Measurements from ENCODE around the gene RNASEH2B. TPM values are rescaled to one million over a fixed set of nuclear protein-coding genes. Genes with fewer than 3 reads are reported as not detected.

Gene RNASEH2B
- total RNA-seq, 1 experiment from 2014 or later: 137 TPM

- H3K4me1 ChIP-seq (ENCODE audit: low read length): peaks cover 13% of the 10 kb centered on the region; the same call in 1 of the 2 replicates
Measured at GRCh38 chr13:50979187-50979586, 69.6 kb downstream of the RNASEH2B start.

DNA sequence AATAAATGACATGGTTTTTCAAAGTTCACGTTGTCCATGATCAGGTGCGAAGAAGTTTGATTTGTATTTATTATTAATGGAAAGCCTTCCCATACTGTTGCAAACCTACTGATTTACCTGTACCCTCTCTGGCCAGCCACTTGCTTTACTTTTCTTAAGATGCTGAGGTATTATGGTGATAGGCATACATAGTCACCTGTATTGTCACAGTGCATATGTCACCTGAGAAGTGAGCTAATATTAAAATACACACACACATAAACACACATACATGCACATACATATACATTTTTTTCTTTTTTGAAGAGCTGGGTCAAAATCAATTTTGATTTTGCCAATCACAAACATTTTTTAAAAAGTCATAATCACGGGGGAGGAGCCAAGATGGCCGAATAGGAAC, 72.1 kb downstream of the RNASEH2B start:
- no peaks in the 10 kb centered on the region for H3K79me2 ChIP-seq (ENCODE audit: low read length)
- H3K4me3 ChIP-seq (ENCODE audit: low read length): no peak overlapping the region
- H3K9me2 ChIP-seq (replicated peaks; ENCODE audit: insufficient read depth, low read length): no peaks in the 10 kb centered on the region
- H3K4me1 ChIP-seq (ENCODE audit: low read length): peaks cover 13% of the 10 kb centered on the region; the same call in 1 of the 2 replicates
- H3K27ac ChIP-seq (ENCODE audit: low read length): no peak overlapping the region
- H4K20me1 ChIP-seq (ENCODE audit: insufficient read depth, low read depth, low read length): no peaks in the 10 kb centered on the region
- no peak overlapping the region for H2AFZ ChIP-seq (ENCODE audit: low read length)
- H3K9ac ChIP-seq (ENCODE audit: low read length): no peak overlapping the region
- DNase-seq: no peak
- H3K36me3 ChIP-seq (ENCODE audit: insufficient read depth, low read length): no peaks in the 10 kb centered on the region
- H3K27me3 ChIP-seq (ENCODE audit: low read length): no peaks in the 10 kb centered on the region
- H3K9me3 ChIP-seq (ENCODE audit: low read length): no peaks in the 10 kb centered on the region
- H3K4me2 ChIP-seq (ENCODE audit: low read depth, low read length, poor library complexity, severe bottlenecking): no peak overlapping the region

More at GRCh38 chr13:50979187-50979586, 69.6 kb downstream of the RNASEH2B start:
- H3K4me3 ChIP-seq (ENCODE audit: low read length): no peak overlapping the region
- no peaks in the 10 kb centered on the region for H3K36me3 ChIP-seq (ENCODE audit: insufficient read depth, low read length)
- no peak for DNase-seq
- H3K4me2 ChIP-seq (ENCODE audit: low read depth, low read length, poor library complexity, severe bottlenecking): no peak overlapping the region
- H3K9me3 ChIP-seq (ENCODE audit: low read length): no peaks in the 10 kb centered on the region
- no peaks in the 10 kb centered on the region for H3K79me2 ChIP-seq (ENCODE audit: low read length)
- H3K9me2 ChIP-seq (replicated peaks; ENCODE audit: insufficient read depth, low read length): no peaks in the 10 kb centered on the region
- no peak overlapping the region for H3K9ac ChIP-seq (ENCODE audit: low read length)
- H3K27me3 ChIP-seq (ENCODE audit: low read length): no peaks in the 10 kb centered on the region
- H4K20me1 ChIP-seq (ENCODE audit: insufficient read depth, low read depth, low read length): no peaks in the 10 kb centered on the region
- H2AFZ ChIP-seq (ENCODE audit: low read length): no peak overlapping the region
- no peak overlapping the region for H3K27ac ChIP-seq (ENCODE audit: low read length)

GRCh38 chr13:50989476-50989875, 79.9 kb downstream of the RNASEH2B start:
- Histone ChIP-seq H3K27ac (ENCODE audit: low read length) (no peak overlapping the region), H4K20me1 (ENCODE audit: insufficient read depth, low read depth, low read length) (no peaks in the 10 kb centered on the region), H3K27me3 (ENCODE audit: low read length) (no peaks in the 10 kb centered on the region), H3K4me2 (ENCODE audit: low read depth, low read length, poor library complexity, severe bottlenecking) (no peak overlapping the region), H3K9ac (ENCODE audit: low read length) (no peak overlapping the region), H3K36me3 (ENCODE audit: insufficient read depth, low read length) (no peaks in the 10 kb centered on the region), H3K4me3 (ENCODE audit: low read length) (no peak overlapping the region), H3K79me2 (ENCODE audit: low read length) (no peaks in the 10 kb centered on the region), H3K9me2 (replicated peaks; ENCODE audit: insufficient read depth, low read length) (no peaks in the 10 kb centered on the region), H3K4me1 (ENCODE audit: low read length) (no peaks in the 10 kb centered on the region), H2AFZ (ENCODE audit: low read length) (no peak overlapping the region), H3K9me3 (ENCODE audit: low read length) (no peaks in the 10 kb centered on the region)
- no peak for DNase-seq

DNA sequence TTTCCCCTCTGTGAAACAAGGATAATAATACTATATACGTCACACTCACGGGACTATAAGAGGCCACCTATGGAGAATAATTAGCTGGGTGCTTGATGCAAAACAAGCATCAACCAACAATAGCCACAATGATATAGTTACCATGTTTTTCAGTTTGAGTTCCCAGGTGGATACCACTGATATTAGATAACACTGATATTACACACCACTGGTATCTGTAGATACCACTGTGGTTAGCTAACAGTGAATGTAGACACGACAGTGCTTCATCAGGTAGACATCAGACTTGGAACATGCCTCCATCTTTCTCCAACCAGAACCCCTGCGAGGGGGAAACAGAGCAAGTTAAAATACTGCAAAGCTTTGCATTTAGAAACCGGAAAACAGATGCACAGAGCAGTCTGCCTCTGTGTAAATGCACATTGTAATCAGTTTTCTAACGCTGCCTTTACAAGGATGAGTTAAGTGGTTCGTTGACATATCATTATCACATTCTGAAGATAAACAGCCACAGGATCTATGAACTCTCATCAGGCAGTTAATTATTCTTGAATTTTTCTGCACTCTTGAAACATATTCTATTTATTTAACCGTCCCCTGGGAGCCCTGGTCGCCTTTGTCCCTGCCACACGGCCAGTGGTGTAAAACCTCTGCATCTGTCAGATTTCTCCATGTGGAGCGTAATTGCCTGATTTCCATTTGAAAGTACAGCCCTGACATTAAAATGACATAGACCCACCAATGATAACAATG, 80.7 kb downstream of the RNASEH2B start:
- H3K79me2 ChIP-seq (ENCODE audit: low read length): no peaks in the 10 kb centered on the region
- no peaks in the 10 kb centered on the region for H3K4me1 ChIP-seq (ENCODE audit: low read length)
- H4K20me1 ChIP-seq (ENCODE audit: insufficient read depth, low read depth, low read length): no peaks in the 10 kb centered on the region
- no peaks in the 10 kb centered on the region for H3K9me3 ChIP-seq (ENCODE audit: low read length)
- H3K9me2 ChIP-seq (replicated peaks; ENCODE audit: insufficient read depth, low read length): no peaks in the 10 kb centered on the region
- H2AFZ ChIP-seq (ENCODE audit: low read length): no peak overlapping the region
- no peak overlapping the region for H3K9ac ChIP-seq (ENCODE audit: low read length)
- no peak for DNase-seq
- H3K27ac ChIP-seq (ENCODE audit: low read length): no peak overlapping the region
- H3K36me3 ChIP-seq (ENCODE audit: insufficient read depth, low read length): no peaks in the 10 kb centered on the region
- H3K27me3 ChIP-seq (ENCODE audit: low read length): no peaks in the 10 kb centered on the region
- H3K4me2 ChIP-seq (ENCODE audit: low read depth, low read length, poor library complexity, severe bottlenecking): no peak overlapping the region
- H3K4me3 ChIP-seq (ENCODE audit: low read length): no peak overlapping the region

DNA sequence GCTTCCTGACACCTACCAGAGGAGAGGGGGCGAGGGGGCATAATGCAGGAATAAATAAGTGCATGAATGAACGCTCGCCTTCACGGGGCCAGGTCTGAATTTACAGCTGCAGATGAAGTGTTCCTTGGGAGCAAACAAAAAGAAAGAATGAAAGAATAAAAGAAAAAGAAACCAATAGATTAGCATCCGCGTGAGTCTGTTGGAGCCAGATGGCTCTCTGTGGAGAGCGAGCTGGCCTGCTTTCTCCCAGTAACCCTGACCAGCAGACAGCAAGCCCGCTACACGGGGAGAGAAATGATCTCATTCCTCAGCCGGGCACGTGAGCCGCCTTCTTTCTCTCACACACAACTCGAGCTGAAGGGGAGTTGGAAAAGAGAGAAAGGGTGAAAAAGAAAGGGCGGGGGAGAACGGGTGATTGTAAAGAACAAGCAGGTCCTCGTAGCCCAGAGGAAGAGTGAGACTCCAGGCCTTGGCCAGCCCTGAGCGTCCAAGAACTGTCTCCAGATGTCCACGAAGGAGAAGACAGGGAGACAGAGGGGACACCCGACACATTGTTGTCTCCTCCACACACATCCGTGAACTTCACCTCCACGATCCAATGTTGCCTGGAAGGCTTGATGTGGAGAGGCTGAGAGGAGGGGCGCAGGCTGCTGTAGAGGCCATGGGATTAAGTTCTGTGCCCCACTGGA, 81.4 kb downstream of the RNASEH2B start:
- Histone ChIP-seq H2AFZ (ENCODE audit: low read length) (no peak overlapping the region), H3K4me3 (ENCODE audit: low read length) (no peak overlapping the region), H3K9me2 (replicated peaks; ENCODE audit: insufficient read depth, low read length) (no peaks in the 10 kb centered on the region), H3K9me3 (ENCODE audit: low read length) (no peaks in the 10 kb centered on the region), H3K27ac (ENCODE audit: low read length) (no peak overlapping the region), H3K4me1 (ENCODE audit: low read length) (no peaks in the 10 kb centered on the region), H3K79me2 (ENCODE audit: low read length) (no peaks in the 10 kb centered on the region), H4K20me1 (ENCODE audit: insufficient read depth, low read depth, low read length) (no peaks in the 10 kb centered on the region), H3K4me2 (ENCODE audit: low read depth, low read length, poor library complexity, severe bottlenecking) (no peak overlapping the region), H3K36me3 (ENCODE audit: insufficient read depth, low read length) (no peaks in the 10 kb centered on the region), H3K27me3 (ENCODE audit: low read length) (no peaks in the 10 kb centered on the region), H3K9ac (ENCODE audit: low read length) (no peak overlapping the region)
- no peak for DNase-seq

DNA sequence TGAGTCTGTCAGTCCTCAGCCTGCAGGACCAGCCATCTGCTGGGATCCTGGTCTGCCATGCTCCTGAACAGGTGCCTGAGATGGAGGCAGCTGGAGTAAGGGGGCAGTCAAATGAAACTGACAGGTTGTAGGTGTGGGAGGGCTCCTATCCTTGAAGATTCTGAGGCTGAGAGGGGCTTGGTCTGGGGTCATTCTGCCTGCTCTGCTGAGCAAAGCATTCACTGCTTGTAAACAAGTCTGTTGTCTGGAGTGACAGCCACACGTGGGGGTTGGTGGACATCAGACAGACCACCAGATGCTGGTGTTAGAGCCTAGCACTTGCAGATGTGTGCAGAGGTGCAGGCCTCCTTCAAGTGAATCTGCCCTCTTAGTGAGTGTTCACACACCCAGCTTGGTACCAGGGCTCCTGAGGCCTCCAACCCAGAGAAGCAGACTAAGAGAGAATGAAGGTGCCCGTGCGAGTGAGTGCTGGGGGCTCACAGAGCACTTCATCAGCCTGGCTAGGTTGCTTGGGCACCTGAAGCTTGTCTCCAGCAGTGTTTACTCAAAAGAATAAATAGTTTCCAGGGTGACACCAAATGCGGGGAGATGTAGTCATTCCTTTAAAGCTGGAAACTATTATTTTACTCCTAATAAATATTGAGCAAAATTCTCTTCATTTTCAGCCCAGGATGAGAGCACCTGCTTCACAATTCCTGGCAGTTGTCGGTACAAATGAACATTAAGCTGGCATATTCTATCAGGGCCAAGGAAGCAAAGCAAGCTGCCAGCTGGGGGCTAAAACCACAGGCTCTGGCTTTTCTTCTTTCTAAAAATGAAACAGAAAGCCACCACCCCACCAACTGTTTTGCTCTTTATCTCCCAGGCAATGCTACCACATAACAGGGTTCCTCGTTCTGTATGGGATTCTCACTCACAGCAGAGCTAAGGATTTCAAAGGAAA, 82.3 kb downstream of the RNASEH2B start:
- no peak overlapping the region for H3K4me3 ChIP-seq (ENCODE audit: low read length)
- DNase-seq: no peak
- no peak overlapping the region for H3K9ac ChIP-seq (ENCODE audit: low read length)

GRCh38 chr13:50993371-50993770, 83.8 kb downstream of the RNASEH2B start:
- Histone ChIP-seq H3K4me3 (ENCODE audit: low read length) (no peak overlapping the region), H3K4me2 (ENCODE audit: low read depth, low read length, poor library complexity, severe bottlenecking) (no peak overlapping the region), H3K9me2 (replicated peaks; ENCODE audit: insufficient read depth, low read length) (no peaks in the 10 kb centered on the region), H3K36me3 (ENCODE audit: insufficient read depth, low read length) (no peaks in the 10 kb centered on the region), H3K4me1 (ENCODE audit: low read length) (no peaks in the 10 kb centered on the region), H3K27me3 (ENCODE audit: low read length) (no peaks in the 10 kb centered on the region), H3K79me2 (ENCODE audit: low read length) (no peaks in the 10 kb centered on the region), H2AFZ (ENCODE audit: low read length) (no peak overlapping the region), H4K20me1 (ENCODE audit: insufficient read depth, low read depth, low read length) (no peaks in the 10 kb centered on the region), H3K27ac (ENCODE audit: low read length) (no peak overlapping the region), H3K9ac (ENCODE audit: low read length) (no peak overlapping the region), H3K9me3 (ENCODE audit: low read length) (no peaks in the 10 kb centered on the region)
- no peak for DNase-seq

More for the DNA sequence above, 82.3 kb downstream of the RNASEH2B start:
- Histone ChIP-seq H3K27ac (ENCODE audit: low read length) (no peak overlapping the region), H3K27me3 (ENCODE audit: low read length) (no peaks in the 10 kb centered on the region), H3K79me2 (ENCODE audit: low read length) (no peaks in the 10 kb centered on the region), H3K36me3 (ENCODE audit: insufficient read depth, low read length) (no peaks in the 10 kb centered on the region), H3K9me2 (replicated peaks; ENCODE audit: insufficient read depth, low read length) (no peaks in the 10 kb centered on the region), H4K20me1 (ENCODE audit: insufficient read depth, low read depth, low read length) (no peaks in the 10 kb centered on the region), H3K9me3 (ENCODE audit: low read length) (no peaks in the 10 kb centered on the region), H3K4me2 (ENCODE audit: low read depth, low read length, poor library complexity, severe bottlenecking) (no peak overlapping the region), H3K4me1 (ENCODE audit: low read length) (no peaks in the 10 kb centered on the region), H2AFZ (ENCODE audit: low read length) (no peak overlapping the region)

- Histone ChIP-seq H3K9me2 (replicated peaks; ENCODE audit: insufficient read depth, low read length) (no peaks in the 10 kb centered on the region), H3K4me2 (ENCODE audit: low read depth, low read length, poor library complexity, severe bottlenecking) (no peak overlapping the region), H3K4me1 (ENCODE audit: low read length) (no peaks in the 10 kb centered on the region), H3K79me2 (ENCODE audit: low read length) (no peaks in the 10 kb centered on the region), H3K9me3 (ENCODE audit: low read length) (no peaks in the 10 kb centered on the region), H3K36me3 (ENCODE audit: insufficient read depth, low read length) (no peaks in the 10 kb centered on the region), H4K20me1 (ENCODE audit: insufficient read depth, low read depth, low read length) (no peaks in the 10 kb centered on the region), H3K27me3 (ENCODE audit: low read length) (no peaks in the 10 kb centered on the region), H2AFZ (ENCODE audit: low read length) (no peak overlapping the region), H3K4me3 (ENCODE audit: low read length) (no peak overlapping the region), H3K9ac (ENCODE audit: low read length) (no peak overlapping the region), H3K27ac (ENCODE audit: low read length) (no peak overlapping the region)
- DNase-seq: no peak
Measured at GRCh38 chr13:50993934-50994333, 84.3 kb downstream of the RNASEH2B start.
